OCI-M1 (cell line): ENCODE measurements around the gene PICK1.

Source experiments
- DNase-seq: peaks from one replicate; lab custom pipeline; 2025; lab: John Stamatoyannopoulos, UW

The PICK1 gene

GRCh38 chr22:38049812-38050619 lies 7.2 kb upstream of the PICK1 start:
- DNase-seq = no peak

GRCh38 chr22:38050720-38051119 lies 6.5 kb upstream of the PICK1 start:
- no peak for DNase-seq

GRCh38 chr22:38051261-38051660 lies 5.9 kb upstream of the PICK1 start:
- no peak for DNase-seq

- DNase-seq = peak; percentile 85
Measured at GRCh38 chr22:38051900-38052862, 5.0 kb upstream of the PICK1 start.

GRCh38 chr22:38062791-38063190 lies 5.6 kb downstream of the PICK1 start:
- no peak for DNase-seq

GRCh38 chr22:38065539-38065938 lies 8.3 kb downstream of the PICK1 start:
- no peak for DNase-seq

GRCh38 chr22:38066381-38067027 lies 9.3 kb downstream of the PICK1 start:
- DNase-seq = no peak

GRCh38 chr22:38067028-38067415 lies 9.8 kb downstream of the PICK1 start:
- no peak for DNase-seq

GRCh38 chr22:38067761-38068360 lies 10.7 kb downstream of the PICK1 start:
- no peak for DNase-seq

- no peak for DNase-seq
Measured at GRCh38 chr22:38068641-38069371, 11.6 kb downstream of the PICK1 start.

- DNase-seq = peak; percentile 7
Measured at GRCh38 chr22:38069372-38070249, 12.4 kb downstream of the PICK1 start.

- no peak for DNase-seq
Measured at GRCh38 chr22:38070250-38070921, 13.2 kb downstream of the PICK1 start.

GRCh38 chr22:38071421-38072321 lies 14.5 kb downstream of the PICK1 start:
- DNase-seq = no peak

GRCh38 chr22:38072322-38073149 lies 15.3 kb downstream of the PICK1 start:
- no peak for DNase-seq

- no peak for DNase-seq
Measured at GRCh38 chr22:38073150-38074130, 16.2 kb downstream of the PICK1 start.
